ENCODE results near the gene EPB41. TPM values are rescaled to one million over a fixed set of nuclear protein-coding genes. Genes with fewer than 3 reads are reported as not detected.

EPB41 gene
- total and polyA plus RNA-seq, 2 experiments from 2014 or later, result 26.8 to 112 TPM

GRCh38 chr1:28966617-28967016, 52.2 kb downstream of the EPB41 start (continued):
- TF ChIP-seq ZNF331 (CRISPR knock-in tag; IDR thresholded peaks at IDR 0.05; ENCODE audit: low read depth) (no peak), CTCF (conservative IDR thresholded peaks at IDR 0.05; ENCODE audit: low read depth in 2 of 2) (no peak), STAT1 (IDR thresholded peaks at IDR 0.05; ENCODE audit: unreplicated experiment) (no peak), POLR2AphosphoS5 (IDR thresholded peaks at IDR 0.05; ENCODE audit: low read depth) (no peak), ZNF114 (CRISPR knock-in tag; IDR thresholded peaks at IDR 0.05) (no peak), ETS1 (IDR thresholded peaks at IDR 0.05) (no peak)

GRCh38 chr1:28971980-28972771, 57.8 kb downstream of the EPB41 start:
- DNase-seq (ENCODE audit: low spot score), result no peak
- Histone ChIP-seq H3K4me1 (ENCODE audit: insufficient read depth) (no peaks in the 10 kb centered on the region), H3K4me2 (no peak overlapping the region), H3K79me2 (replicated peaks; ENCODE audit: insufficient read depth) (peaks cover 15% of the 10 kb centered on the region), H3K27ac (ENCODE audit: low read depth) (no peak overlapping the region), H3K4me3 (no peak overlapping the region), H3K9me2 (ENCODE audit: insufficient read depth) (no peaks in the 10 kb centered on the region), H2AFZ (no peak overlapping the region), H4K20me1 (replicated peaks; ENCODE audit: insufficient read depth) (no peaks in the 10 kb centered on the region), H3K36me3 (ENCODE audit: insufficient read depth) (no peaks in the 10 kb centered on the region), H3F3A (replicated peaks; ENCODE audit: low read depth) (no peaks in the 10 kb centered on the region), H3K27me3 (ENCODE audit: insufficient read depth) (no peaks in the 10 kb centered on the region)
- Mint-ChIP-seq H3K36me3 (ENCODE audit: low read depth) (no peaks in the 10 kb centered on the region), H3K4me1 (peaks cover 13% of the 10 kb centered on the region), H3K27ac (no peak overlapping the region), H3K27me3 (ENCODE audit: insufficient read depth, low read depth, poor library complexity) (no peaks in the 10 kb centered on the region), H3K4me3 (no peak overlapping the region), H3K9me3 (no peaks in the 10 kb centered on the region)
- ATAC-seq, result 0 out of 3 replicates have a peak, but pooled peaks have one; percentile 38
- TF ChIP-seq ZNF114 (CRISPR knock-in tag; IDR thresholded peaks at IDR 0.05) (no peak), EZH2phosphoT487 (IDR thresholded peaks at IDR 0.05; ENCODE audit: unreplicated experiment) (no peak), STAT1 (IDR thresholded peaks at IDR 0.05; ENCODE audit: unreplicated experiment) (no peak), JUNB (IDR thresholded peaks at IDR 0.05; ENCODE audit: unreplicated experiment) (no peak), CTCF (conservative IDR thresholded peaks at IDR 0.05; ENCODE audit: low read depth in 2 of 2) (no peak), EZH2 (IDR thresholded peaks at IDR 0.05; ENCODE audit: low read depth, unreplicated experiment) (no peak), POLR2AphosphoS5 (IDR thresholded peaks at IDR 0.05; ENCODE audit: low read depth) (no peak), REST (IDR thresholded peaks at IDR 0.05; ENCODE audit: unreplicated experiment) (no peak), NANOG (IDR thresholded peaks at IDR 0.05; ENCODE audit: borderline replicate concordance) (no peak), ETS1 (IDR thresholded peaks at IDR 0.05) (no peak), CREB1 (CRISPR knock-in tag; IDR thresholded peaks at IDR 0.05; ENCODE audit: low read depth) (no peak), ZNF331 (CRISPR knock-in tag; IDR thresholded peaks at IDR 0.05; ENCODE audit: low read depth) (no peak)
